HUES6 (cell line): Measurements from ENCODE around the gene HOXD4.

Experiments used
- H3K27ac ChIP-seq: 2 replicates; pipeline ENCODE4 v1.7.0; 2013; ENCODE audit warnings: low read depth, mild to moderate bottlenecking, low read length, inconsistent platforms
- H3K27me3 ChIP-seq: 2 replicates; pipeline ENCODE4 v1.6.1; 2013; ENCODE audit warnings: low read length; ENCODE audit not compliant: control insufficient read depth, insufficient read depth
- H3K36me3 ChIP-seq: 2 replicates; pipeline ENCODE4 v1.6.1; 2013; ENCODE audit warnings: low read length; ENCODE audit not compliant: control insufficient read depth, insufficient read depth
- H3K4me1 ChIP-seq: 2 replicates; pipeline ENCODE4 v1.6.1; 2013; ENCODE audit warnings: low read length; ENCODE audit not compliant: control insufficient read depth, insufficient read depth
- H3K4me3 ChIP-seq: 2 replicates; pipeline ENCODE4 v1.5.1; 2013; ENCODE audit warnings: low read depth, low read length
- H3K9ac ChIP-seq: one replicate; pipeline ENCODE4 v1.6.1; 2013; ENCODE audit warnings: mild to moderate bottlenecking, low read length
- H3K9me3 ChIP-seq: 2 replicates; pipeline ENCODE4 v1.6.1; 2013; ENCODE audit warnings: low read depth, low read length; ENCODE audit not compliant: control insufficient read depth, insufficient read depth

The HOXD4 gene

GRCh38 chr2:176107731-176108181, 43.6 kb upstream of the HOXD4 start:
- Histone ChIP-seq H3K36me3 (no peaks in the 10 kb centered on the region), H3K27ac (no peak overlapping the region), H3K4me3 (no peak overlapping the region), H3K9ac (no peak overlapping the region), H3K27me3 (peaks cover 99% of the 10 kb centered on the region), H3K4me1 (peaks cover 33% of the 10 kb centered on the region), H3K9me3 (no peaks in the 10 kb centered on the region)

GRCh38 chr2:176109192-176109901, 42.0 kb upstream of the HOXD4 start:
- Histone ChIP-seq H3K4me1 (peaks cover 27% of the 10 kb centered on the region), H3K9me3 (no peaks in the 10 kb centered on the region), H3K4me3 (peak overlapping the region; percentile 25; the same call in 1 of the 2 replicates), H3K36me3 (no peaks in the 10 kb centered on the region), H3K27me3 (peaks cover 99% of the 10 kb centered on the region), H3K9ac (peak overlapping the region; percentile 74), H3K27ac (no peak overlapping the region)

- H3K9me3 ChIP-seq: no peaks in the 10 kb centered on the region
- peaks cover 99% of the 10 kb centered on the region for H3K27me3 ChIP-seq
- no peaks in the 10 kb centered on the region for H3K36me3 ChIP-seq
- H3K4me1 ChIP-seq: peaks cover 21% of the 10 kb centered on the region
- H3K4me3 ChIP-seq: no peak overlapping the region; the same call in 1 of the 2 replicates
- peak overlapping the region; percentile 74 for H3K9ac ChIP-seq
- no peak overlapping the region for H3K27ac ChIP-seq
Measured at GRCh38 chr2:176109946-176110345, 41.4 kb upstream of the HOXD4 start.

DNA sequence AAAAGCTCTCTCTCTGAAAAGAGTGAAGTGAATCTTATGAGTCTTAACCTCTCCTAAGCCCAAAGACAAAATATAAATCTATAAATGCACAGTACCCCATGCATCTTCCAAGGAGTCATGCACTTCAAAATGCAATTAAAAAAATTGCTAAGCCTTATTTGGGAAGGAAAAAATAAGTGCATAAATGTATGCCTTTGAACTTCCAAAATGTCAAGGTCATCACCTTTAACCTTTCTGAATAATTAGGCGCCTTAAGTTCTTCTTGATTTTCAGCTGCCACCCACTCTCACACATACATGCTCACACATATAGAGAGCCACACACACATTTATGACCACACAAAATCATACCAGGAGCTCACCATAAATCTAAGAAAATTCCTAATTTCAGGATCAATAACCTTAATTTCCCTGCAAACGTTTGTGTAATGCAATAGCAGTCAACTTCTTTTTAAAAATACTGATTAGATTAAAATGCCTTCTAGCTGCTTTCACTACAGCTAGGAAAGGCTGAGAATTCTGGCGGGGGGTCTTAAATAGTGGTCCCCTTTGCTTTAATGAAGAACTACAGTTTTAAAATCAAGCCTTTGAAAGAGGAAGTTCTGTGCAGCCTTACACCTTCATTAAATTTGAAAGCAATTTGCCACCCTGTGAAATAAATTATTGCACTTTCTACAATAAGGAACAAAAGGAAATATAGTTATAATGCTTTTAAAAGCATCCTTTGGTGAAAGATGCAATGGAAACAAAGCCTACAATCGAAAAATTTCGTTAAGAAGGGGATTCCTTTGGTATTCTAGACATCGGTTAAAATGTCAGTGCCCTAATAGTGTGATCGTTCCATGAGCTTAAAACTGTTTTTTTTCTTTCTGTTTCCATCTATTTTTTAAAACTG, 40.7 kb upstream of the HOXD4 start:
- no peaks in the 10 kb centered on the region for H3K9me3 ChIP-seq
- H3K27me3 ChIP-seq: peaks cover 99% of the 10 kb centered on the region
- H3K9ac ChIP-seq: no peak overlapping the region
- H3K36me3 ChIP-seq: no peaks in the 10 kb centered on the region
- peaks cover 13% of the 10 kb centered on the region for H3K4me1 ChIP-seq
- no peak overlapping the region for H3K4me3 ChIP-seq
- no peak overlapping the region for H3K27ac ChIP-seq

DNA sequence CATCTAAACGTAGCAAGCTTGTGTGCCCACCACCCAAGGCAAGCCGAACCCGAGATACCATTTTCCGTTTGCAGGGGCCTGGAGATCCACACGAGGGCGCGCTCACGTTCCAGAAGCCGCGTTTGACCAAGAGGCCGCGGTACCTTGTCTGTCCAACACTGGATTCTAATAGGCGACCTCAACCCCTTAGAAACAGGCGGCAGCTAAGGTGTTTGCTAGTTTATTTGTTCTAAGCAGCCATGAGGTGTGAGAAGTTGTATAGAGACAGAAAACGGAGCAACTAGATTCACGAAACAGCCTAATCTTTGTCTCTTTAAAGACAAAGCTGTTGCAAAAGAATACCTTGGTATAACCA, 40.1 kb upstream of the HOXD4 start:
- peak overlapping the region; percentile 27 for H3K9ac ChIP-seq
- no peaks in the 10 kb centered on the region for H3K36me3 ChIP-seq
- H3K4me3 ChIP-seq: no peak overlapping the region
- H3K27ac ChIP-seq: no peak overlapping the region
- peaks cover 8% of the 10 kb centered on the region for H3K4me1 ChIP-seq
- H3K27me3 ChIP-seq: peaks cover 99% of the 10 kb centered on the region
- H3K9me3 ChIP-seq: no peaks in the 10 kb centered on the region

DNA sequence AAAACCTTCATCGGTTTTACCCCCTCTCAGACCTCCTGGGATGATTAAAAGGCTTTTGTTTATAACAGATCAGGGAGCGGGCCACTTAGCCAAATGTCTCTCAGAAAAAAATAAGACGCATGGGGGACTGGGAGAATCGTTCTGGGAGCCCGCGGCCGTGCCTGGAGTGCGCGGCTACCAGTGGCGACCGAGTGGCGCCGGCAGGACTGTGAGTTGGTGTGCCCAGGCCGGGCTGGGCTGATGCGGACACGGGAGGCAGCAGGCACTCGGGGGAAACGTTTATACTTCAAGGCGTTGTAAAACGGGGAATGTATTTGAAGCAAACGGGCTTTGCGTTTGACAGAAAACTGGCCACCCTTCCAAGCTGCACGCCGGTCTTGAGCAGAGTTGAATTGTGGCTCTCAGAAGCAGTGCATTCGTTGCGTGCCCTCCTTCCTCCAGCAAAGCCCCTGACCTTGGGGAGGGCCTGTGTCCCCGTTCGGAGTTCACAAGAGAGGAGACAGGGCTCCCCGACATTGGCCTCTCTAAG, 39.4 kb upstream of the HOXD4 start:
- Histone ChIP-seq H3K27me3 (peaks cover 99% of the 10 kb centered on the region), H3K36me3 (no peaks in the 10 kb centered on the region)

GRCh38 chr2:176112375-176113302, 38.7 kb upstream of the HOXD4 start:
- no peaks in the 10 kb centered on the region for H3K9me3 ChIP-seq
- peak overlapping the region; percentile 61 for H3K9ac ChIP-seq
- 0 out of 2 replicates have a peak, but pooled peaks cover 3% of the 10 kb centered on the region for H3K4me1 ChIP-seq
- peaks cover 100% of the 10 kb centered on the region for H3K27me3 ChIP-seq
- no peaks in the 10 kb centered on the region for H3K36me3 ChIP-seq
- H3K27ac ChIP-seq: no peak overlapping the region
- H3K4me3 ChIP-seq: no peak overlapping the region

More for the DNA sequence above, 39.4 kb upstream of the HOXD4 start:
- peaks cover 7% of the 10 kb centered on the region for H3K4me1 ChIP-seq
- no peak overlapping the region for H3K27ac ChIP-seq
- no peaks in the 10 kb centered on the region for H3K9me3 ChIP-seq
- H3K9ac ChIP-seq: peak overlapping the region; percentile 61
- no peak overlapping the region for H3K4me3 ChIP-seq

GRCh38 chr2:176114120-176114929, 37.0 kb upstream of the HOXD4 start:
- Histone ChIP-seq H3K4me1 (no peaks in the 10 kb centered on the region), H3K9ac (no peak overlapping the region), H3K9me3 (no peaks in the 10 kb centered on the region), H3K27me3 (peaks cover 100% of the 10 kb centered on the region), H3K36me3 (no peaks in the 10 kb centered on the region), H3K4me3 (no peak overlapping the region), H3K27ac (no peak overlapping the region)

GRCh38 chr2:176114930-176115625, 36.3 kb upstream of the HOXD4 start:
- no peak overlapping the region for H3K4me3 ChIP-seq
- peaks cover 100% of the 10 kb centered on the region for H3K27me3 ChIP-seq
- no peaks in the 10 kb centered on the region for H3K4me1 ChIP-seq
- H3K36me3 ChIP-seq: no peaks in the 10 kb centered on the region
- H3K27ac ChIP-seq: no peak overlapping the region
- H3K9ac ChIP-seq: no peak overlapping the region
- no peaks in the 10 kb centered on the region for H3K9me3 ChIP-seq
